NOMO-1 (cell line): Measurements from ENCODE around the gene GPATCH8.
"Not testable (repeated sequence)": the region's sequence is repeated elsewhere in the genome, so short reads cannot be mapped to it uniquely, and the experiment has no call there.

ENCODE experiments used
- DNase-seq, 2 experiments: peaks; one replicate each; lab custom pipeline; 2025; ENCODE audit not compliant: unreplicated experiment in 2 of 2; lab: John Stamatoyannopoulos, UW

GPATCH8 gene

DNA sequence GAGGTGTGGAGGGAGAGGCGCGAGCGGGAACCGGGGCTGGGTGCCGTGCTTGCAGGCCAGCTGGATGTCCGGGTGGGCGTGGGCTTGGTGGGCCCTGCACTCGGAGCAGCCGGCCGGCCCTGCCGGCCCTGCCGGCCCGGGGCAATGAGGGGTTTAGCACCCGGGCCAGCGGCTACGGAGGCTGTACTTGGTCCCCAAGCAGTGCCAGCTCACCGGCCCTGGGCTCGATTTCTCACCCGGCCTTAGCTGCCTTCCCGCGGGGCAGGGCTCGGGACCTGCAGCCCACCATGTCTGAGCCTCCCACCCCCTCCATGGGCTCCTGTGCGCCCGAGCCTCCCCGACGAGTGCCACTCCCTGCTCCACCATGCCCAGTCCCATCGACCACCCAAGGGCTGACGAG, 24.7 kb upstream of the GPATCH8 start:
- no peak for DNase-seq

DNA sequence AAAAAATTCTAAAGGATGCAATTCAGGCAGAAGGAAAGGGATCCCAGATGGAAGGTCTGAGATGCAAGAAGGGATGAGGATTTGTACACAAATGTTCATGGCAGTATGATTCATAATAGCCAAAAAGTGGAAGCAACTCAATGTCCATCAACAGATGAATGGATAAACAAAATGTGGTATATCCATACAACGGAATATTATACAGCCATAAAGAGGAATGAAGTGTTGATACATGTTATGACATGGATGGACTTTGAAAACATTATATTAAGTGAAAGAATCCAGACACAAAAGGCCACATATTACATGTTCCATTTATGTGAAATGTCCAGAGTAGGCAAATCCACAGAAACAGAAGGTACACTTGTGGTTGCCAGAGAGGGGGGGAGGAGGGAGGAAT, 23.9 kb upstream of the GPATCH8 start:
- no peak for DNase-seq

DNA sequence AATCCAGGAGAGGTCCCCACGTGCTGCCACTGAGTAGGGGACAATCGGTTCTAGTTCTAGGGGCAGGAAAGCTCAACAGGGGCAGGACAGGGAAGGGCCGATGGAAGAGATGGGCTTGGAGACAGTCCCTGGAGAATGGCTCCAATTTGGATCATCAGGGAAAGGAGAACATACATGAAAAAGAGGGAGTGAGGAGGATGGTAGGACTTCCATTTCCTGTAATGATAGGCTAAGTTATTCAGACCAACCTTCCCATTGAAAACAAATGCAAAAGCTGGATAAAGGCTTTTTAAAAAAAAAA, 20.4 kb upstream of the GPATCH8 start:
- no peak for DNase-seq

DNA sequence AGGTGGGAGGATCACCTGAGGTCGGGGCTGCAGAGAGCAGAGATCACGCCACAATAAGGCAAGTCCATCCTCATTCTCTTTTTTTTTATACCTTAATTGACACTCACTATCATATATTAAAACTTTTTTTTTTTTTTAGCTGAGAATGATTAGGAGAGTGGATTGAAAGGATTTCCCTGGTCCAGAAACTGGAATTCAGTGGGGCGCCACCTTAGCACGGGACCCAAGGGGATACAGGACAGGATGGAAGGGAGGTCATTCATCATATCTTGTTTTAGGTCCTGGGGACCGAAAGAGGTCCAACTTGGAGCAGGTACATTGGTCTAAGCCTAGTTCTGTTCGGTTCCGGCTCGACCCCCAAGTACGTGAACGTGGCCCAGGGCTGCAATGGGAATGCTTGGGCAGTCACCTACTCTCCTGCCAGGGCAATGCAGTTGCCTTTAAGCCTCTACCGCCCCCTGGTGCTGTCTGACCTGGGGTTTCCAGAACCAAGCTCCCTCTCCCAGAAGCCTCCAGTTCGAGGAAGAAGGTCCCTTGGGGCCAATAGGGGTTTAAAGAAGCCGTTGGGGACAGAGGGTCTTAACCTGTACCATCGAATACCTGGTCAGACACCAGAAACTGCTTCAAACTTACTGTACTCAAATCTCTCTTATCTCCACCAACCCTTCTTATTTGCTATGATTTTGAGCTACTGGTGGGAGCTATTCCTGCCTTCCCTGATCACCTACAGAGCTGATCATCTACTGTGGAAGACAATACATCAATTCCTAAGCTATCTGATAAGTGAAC, 19.9 kb upstream of the GPATCH8 start:
- peak; percentile 50 to 52 for DNase-seq

DNA sequence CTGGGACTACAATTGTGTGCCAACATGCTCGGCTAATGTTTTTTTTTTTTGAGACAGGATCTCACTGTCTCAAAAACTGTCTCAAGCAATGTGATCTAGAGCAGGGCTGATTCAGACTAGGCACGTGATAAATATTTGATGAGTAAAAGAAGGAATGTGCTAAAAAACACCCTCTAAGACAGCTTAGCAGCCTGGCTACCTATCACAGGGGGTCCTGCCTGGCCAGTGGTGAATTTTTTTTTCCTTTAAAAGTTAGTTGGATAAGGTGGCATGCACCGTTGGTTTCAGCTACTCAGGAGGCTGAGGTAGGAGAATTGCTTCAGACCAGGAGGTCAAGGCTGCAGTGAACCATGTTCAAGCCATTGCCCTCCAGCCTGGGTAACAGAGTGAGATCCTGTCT, 14.8 kb upstream of the GPATCH8 start:
- no peak for DNase-seq

DNA sequence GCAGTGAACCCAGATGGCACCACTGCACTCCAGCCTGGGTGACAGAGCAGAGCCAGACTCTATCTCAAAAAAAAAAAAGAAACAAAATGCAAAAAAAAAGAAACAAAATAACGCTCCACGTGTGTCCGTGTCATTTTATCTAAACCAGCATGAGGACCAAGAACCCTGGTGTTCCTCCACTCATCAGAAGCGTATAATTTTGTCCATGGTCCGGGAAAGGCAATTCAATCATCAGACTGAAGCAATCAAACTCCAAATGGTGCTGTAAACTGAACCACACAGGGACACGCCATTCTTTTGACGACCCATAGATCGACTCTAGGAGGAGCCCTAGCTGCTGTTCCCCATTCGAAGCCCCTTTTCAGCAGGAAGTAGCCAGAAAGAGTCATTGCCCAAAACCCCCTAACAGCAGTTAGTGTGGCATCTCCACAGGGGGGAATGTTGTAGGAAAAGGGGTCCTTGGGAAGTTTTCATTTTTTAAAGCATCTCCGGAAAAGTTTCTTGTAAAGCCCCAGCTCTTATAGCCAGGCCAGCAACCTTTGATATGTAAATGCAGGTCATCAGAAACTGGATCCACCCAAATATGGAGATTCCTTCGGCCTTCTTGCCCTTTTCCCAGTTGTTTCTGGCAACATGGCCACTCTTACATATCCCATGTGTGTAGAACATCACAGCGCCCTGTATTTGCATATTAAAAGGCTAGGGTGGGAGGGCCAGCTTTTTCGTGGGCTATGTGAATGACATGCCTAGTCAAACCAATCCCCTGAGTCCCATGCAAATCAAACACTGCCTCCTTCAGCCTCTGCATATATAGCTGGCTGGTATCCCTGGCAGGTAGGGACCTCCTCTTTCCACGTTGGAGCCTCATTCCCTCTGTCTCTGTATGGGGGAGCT, 8.3 kb upstream of the GPATCH8 start:
- peak; percentile 13 to 23 for DNase-seq

DNA sequence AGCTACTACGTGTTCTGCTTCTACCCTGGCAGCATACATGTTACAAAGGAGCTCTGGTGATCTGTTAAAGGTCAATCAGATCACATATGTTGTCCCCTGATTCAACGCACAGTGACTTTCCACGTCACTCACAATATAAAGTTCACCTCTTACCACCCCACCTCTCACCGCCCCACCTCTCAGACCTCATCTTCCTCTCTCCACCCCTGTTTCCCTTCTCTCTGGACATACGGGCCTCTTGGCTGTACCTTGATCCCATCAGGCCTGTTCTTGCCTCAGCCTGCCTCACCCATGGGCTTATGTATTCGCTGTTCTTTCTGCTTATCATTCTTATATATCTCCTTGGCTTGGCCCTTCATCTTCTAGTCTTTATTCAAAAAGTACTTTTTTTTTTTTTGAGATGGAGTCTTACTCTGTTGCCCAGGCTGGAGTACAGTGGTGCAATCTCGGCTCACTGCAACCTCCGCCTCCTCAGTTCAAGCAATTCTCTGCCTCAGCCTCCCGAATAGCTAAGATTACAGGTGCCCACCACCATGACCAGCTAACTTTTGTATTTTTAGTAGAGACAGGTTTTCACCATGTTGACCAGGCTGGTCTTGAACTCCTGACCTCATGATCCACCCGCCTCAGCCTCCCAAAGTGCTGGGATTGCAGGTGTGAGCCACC, 3.9 kb upstream of the GPATCH8 start:
- not testable (repeated sequence) for DNase-seq

DNA sequence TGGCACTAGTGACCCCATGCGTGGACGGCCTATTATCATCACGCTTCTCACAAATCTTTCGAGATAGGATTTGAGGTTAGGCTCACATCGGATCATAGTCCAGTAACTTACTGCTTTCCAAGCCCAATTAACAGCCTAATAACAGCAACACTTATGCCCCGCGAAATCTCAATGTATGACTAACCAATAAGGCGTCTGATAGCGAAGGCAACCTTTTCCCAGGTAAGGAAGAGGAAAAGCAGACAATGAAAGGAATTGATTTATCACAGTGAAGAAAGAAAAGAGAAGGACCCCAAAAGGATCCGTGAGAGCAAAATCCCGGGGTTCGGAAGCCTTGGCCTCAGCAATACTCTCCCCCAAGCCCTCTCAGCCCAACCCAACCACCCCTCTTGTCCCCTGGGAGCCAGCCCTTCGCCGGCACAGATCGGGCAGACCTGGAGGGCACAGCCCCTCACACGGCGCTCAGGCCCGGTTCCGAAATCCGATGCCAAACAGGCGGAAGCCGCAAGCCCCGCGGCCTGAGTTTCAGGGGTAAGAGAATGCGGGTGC, 534 bp downstream of the GPATCH8 start:
- no peak for DNase-seq

DNA sequence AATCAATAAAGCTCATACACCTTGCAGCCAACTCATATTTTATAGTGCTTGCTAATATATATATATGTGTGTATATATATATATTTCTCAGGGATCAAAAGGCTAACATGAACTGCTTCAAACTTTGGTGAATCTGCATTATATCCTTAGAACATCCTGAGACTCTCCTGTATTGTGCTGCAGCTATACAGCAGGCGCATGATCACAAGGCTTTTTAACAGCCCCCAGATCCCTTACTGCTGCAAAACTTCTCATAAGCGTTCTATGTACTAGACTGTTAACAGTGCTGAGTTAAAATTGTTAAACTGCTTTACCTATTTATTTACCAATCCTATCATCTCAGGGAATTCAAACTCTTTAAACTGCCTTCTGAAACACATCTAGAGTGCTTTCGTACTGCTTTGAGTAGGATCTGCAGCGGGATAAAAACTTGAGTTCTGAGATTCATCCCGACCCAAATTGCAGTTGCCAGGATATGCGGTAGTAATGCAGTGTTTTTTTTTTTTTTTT, 1.3 kb downstream of the GPATCH8 start:
- DNase-seq: no peak

DNA sequence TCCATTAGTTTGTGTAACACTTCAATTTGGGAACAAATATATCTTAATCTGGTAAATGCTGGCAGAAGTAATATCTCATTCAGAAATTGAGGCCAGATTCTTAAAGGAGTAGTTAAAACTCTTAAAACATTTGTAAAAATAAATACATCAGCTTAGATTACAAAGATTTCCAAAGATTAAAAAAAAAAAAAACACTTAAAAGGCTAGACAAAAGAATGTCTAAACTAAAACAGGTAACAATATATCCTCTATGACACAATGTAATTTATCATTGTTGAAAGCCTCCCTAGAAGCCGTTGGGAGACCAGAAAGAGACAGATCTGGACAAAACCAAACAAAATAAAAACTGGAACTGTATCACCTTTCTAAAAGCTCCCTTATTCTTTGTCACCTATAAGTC, 3.5 kb downstream of the GPATCH8 start:
- DNase-seq: no peak

DNA sequence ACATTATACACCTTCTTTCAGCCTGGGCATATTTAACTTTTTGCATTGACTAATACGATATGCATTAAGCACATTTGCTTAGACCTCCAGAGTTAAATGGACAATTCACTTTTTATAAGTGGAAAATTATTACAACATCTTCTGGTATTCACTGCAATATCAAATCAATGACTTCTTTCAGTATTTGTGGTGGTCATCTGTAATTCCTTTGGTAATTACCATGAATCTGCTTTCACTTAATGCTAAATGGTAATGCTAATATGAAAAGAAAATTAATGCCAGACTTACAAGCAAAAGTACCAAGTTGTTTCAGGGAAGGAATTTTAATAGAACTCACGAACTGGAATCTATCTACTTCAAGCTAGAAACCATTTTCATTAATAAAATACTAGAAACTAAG, 6.4 kb downstream of the GPATCH8 start:
- no peak for DNase-seq

DNA sequence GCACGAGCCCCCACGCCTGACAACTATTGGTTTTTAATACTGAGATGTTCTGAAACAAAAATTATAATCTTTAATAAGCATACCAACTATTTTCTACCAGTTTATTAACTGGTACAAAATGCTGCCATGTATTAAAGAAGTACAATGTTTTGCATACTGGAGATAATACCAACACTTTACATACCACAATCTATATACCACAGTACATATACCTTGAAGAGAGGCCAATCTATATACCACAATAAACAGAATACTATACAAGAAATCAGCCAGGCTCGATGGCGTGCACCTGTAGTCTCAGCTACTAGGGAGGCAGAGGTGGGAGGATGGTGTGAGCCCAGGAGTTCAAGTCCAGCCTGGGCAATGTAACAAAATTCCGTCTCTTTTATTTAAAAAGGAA, 9.9 kb downstream of the GPATCH8 start:
- no peak for DNase-seq

DNA sequence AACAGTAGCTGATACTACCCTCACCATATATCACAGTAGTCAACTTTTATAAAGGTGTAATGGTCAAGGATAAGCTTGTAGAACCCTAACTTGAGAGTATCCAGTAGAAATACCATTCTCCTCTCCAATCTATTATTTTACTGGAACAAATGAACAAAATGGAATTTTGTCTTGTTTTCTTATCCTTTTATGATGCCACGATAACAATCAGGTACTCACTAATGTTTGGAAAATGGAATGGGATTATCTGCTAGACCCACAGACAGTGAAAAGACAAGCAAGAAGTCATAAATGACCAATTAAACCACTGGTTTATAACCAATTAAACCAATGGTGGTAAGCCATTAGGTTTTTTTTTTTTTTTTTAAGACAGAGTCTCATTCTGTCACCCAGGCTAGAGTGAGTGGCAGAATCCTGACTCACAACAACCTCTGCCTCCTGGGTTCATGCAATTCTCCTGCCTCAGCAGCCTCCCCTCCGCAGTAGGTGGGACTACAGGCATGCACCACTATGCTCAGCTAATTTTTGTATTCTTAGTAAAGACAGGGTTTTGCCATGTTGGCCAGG, 10.4 kb downstream of the GPATCH8 start:
- no peak for DNase-seq

DNA sequence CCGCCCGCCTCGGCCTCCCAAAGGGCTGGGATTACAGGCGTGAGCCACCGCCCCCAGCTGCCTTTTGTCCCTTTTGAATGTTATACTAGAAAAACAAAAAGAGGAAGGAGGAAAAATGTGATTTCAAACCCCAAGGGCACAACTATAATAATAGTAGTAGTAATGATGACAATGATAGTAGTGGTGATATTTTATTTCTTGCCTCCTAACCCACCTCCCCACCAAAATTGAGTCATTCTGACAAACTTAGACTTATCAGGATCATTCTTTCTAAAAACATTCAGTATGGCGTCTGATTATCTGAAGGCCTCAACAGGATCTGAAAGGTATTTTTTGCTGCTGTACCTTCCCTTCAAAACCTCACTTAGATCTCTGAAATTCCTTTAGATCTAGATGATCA, 13.6 kb downstream of the GPATCH8 start:
- no peak for DNase-seq

DNA sequence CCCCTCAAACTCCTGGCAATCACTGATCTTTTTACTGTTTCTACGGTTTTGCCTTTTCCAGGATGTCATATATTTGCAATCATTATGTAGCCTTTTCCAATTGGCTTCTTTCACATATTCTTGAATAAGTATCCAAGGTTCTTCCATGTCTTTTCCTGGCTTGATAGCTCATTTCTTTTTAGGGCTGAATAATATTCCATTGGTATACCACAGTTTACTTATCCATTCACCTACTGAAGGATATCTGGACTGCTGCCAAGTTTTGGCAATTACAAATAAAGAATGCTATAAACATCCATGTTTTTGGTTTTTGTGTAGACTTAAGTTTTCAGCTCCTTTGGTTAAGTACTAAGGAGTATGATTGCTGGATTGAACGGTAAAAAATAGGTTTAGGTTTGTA, 16.0 kb downstream of the GPATCH8 start:
- DNase-seq: no peak

DNA sequence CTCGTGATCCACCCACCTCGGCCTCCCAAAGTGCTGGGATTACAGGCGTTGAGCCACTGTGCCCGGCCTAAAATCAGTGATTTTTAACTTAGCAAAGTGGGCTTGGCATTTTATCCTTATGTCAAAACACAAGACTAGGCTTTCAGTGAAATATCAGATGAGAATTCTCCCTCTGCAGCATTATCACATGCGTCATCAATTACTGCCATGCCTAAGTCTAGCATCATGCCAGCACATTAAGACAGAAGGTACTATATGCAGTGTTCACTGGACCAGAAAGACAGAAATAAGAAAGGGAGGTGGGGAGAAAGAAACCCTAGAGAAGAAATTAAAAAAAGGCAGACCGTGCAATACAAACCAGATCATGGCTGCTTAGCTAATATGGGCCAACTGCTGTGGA, 29.8 kb downstream of the GPATCH8 start:
- DNase-seq: no peak

DNA sequence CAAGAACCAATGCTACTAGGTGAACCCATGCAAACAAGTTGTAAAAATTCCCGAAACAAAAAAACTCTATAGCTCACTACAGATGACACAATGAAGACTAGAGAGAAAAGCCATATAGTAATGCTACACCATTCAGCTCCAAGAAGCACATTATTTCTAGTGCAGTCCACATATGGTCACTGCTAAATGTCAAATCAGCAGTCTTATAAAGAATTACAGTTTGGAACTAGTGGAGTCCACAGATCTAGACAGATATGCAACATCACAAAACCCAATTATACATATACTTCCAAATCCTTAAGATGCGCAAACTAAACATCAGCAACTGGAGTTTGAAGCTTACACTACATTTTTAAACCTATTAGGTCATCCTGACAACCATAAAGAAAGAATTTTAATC, 33.5 kb downstream of the GPATCH8 start:
- no peak for DNase-seq

DNA sequence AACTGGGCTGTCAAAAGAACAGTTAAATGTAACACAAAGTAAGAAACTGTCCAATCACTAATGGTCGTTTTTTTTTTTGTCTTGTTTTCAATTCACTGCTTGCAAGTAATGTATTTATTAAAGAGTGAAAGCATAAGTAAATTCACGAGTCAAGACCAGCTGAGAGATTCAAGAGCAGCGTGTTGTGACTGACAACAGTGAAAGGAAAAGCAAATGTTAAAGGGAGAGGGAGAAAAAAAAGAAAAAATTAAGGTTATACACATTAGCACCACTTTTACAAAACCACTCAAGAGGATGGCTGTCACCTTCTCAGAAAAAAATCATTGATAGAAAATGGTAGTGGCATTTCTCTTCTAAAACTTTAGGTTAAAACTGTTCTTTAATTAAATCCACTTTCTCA, 36.1 kb downstream of the GPATCH8 start:
- DNase-seq: no peak

DNA sequence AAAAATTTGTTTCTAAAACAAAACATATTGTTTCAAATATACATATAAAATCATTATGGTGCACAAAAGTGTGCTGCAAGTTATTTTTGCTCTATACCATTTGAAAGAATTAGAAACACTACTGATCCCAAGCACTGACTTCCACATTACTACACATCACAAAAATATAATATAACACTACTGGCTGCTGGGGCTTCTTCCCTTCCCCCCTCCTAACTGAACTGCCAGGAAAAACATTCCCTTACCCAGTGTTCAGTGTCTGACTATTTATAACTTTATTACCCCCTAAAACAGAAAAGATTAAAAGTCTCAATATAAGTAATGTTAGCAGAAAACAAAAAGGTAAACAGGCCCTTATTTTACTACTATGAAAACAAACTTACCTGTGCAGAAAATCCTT, 36.9 kb downstream of the GPATCH8 start:
- no peak for DNase-seq

DNA sequence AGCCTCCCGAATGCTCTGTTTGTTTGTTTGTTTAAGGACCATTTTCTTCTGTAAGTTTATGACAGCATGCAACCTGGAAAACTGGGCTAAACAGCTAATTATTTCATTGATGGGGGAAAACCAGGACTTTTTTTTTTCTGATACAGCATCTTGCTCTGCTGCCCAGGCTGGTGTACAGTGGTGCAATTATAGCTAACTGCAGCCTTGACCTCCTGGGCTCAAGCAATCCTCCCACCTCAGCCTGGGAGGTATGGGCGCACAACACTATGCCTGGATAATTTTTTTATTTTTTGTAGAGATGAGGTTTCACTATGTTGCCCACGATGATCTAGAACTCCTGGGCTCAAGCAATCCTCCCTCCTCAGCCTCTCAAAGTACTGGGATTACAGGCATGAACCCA, 37.3 kb downstream of the GPATCH8 start:
- DNase-seq: no peak

DNA sequence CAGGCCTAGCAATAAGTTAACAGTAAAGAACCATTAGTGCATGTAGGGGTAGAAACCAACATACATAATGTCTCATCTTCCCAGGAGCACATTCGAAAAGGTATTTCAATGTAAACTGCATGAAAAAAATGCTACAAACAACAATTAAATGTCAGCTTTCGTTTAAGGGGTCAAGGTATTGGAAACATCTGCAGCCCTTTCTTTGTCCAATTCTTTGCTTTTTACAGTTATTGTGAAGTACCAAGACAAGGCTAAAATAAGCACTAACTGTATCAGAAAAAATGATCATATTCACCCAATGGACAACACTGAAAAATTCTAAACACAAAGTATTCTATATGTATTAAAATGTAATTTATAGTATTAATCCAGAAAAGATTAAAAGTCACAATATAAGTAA, 37.9 kb downstream of the GPATCH8 start:
- DNase-seq: no peak
